ENCODE results near the gene INF2.
A peak's percentile ranks its signal among the peaks of the same experiment; 100 is the strongest.
"Not testable (repeated sequence)": the region's sequence is repeated elsewhere in the genome, so short reads cannot be mapped to it uniquely, and the experiment has no call there.

Gene INF2

DNA sequence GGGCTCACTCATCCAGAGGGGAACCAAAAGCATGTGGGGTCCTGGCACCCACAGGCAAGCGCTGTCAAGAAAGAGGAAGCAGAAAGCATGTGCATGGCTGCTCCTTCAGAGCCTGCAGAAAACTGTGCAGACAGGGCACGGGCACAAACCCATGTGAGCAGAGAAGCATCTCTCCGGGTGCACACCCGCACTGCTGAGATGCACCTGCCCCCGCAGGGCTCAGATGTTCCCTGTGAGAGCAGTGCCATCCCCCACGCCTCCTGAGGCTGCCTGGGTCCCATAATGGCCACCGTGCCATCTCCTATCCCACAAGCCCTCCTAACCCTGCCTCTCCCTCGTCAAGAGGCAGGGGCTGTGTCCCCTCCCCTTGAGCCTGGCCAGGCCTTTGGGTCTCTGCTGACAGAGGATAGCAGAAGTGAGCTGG lies 32.3 kb upstream of the INF2 start:
- DNase-seq (ENCODE audit: low spot score): no peak

DNA sequence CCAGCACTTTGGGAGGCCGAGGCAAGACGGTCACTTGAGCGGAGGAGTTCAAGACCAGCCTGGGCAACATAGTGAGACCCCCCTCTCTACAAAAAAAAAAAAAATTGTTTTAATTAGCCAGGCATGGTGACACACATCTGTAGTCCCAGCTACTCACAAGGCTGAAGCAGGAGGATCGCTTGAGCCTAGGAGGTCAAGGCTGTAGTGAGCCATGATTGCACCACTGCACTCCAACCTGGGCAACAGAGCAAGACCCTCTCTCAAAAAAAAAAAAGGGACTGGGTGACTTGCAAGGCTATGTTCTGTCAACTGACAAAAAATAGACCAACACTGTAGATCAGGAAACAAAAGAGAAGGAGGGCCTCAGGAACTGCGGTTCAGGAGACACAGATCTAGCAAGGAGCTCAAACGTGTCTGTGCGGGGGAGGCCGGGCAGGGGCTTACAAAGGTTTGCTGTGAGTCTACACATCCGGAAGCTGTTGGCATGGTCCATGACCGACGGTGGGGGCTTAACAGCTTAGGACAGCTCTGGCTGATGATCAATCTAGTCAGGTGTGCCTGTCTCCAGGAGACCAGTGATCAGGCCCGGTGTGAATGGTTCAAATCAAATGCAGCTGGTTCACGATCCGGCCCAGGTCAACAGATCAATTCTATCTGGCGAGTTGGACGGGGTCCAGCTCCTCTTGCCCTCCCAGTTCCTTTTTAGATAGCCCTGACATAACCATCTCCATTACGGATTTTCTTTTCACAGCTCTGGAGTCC lies 31.7 kb upstream of the INF2 start:
- no peak for DNase-seq (ENCODE audit: low spot score)

DNA sequence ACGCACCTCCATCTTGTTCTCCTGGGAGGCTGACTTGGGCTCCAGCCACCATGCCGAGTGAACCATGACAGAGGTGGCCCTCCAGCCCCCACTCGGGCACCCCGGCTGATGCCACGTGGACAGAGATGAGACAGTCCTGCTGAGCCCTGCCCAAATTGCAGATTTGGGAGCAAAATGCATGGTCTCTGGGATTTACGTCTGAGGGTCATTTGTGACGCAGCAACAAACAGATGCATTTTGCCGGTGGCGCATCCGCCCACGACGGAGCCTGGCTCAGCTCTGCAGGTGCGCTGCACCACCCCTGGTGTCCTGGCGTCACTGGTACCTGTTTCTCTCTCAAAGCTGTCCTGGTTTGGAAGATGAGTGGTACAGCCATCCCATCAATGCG lies 31.1 kb upstream of the INF2 start:
- no peak for DNase-seq (ENCODE audit: low spot score)

DNA sequence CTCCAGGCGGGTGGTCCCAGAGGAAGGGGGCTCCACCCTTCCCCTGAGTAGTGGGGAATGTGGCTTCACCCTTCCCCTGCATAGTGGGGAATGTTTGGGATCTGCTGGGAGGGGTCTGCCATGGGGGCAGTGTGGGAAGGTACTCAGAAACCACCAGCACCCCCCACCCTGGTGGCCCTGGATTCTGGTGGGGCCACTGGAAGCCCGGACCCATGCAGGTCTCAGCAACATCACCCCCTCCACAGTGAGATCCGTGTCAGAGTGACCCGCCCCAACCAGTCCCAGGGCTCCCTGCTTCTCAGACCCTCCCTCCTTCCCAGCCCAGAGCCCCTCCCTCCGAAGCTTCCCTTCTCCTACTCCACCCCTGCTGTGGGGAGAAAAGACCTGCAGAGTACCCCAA lies 30.3 kb upstream of the INF2 start:
- DNase-seq (ENCODE audit: low spot score): no peak

DNA sequence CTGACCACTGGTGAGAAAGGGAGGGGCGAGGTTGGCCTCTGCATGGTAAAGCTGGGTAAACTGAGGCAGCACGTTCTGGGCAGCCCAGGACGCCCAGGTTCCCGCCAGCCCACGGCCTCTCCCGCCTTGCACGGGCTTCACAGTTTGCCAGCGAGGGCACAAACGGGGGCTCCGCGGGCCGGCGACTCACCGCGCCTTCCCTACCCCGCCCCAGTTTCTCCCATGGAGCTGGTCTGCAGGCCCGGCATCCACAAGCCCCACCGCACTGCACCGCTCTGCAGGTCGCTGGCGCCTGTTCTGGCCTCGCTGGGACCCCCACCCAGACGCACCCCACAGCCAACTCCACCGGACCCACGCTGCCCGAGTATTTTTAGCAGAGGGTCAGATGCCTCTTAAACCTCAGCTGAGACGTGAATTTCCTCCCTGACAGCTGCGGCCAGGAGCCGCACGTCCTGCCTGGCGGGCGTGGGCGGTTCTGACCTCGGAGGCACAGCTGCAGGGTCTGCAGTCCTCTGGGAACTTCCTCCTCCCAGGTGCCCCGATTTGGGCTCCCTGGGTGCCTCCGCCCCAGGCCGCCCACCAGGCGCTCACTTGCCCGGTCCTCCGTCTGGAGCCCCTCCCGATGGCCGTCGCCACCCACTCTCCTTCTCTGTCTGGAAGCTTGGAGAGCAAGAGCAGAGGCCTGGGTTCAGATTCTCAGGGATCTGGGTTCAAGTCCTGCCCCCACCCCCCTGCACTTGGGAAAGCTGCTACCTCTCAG lies 29.5 kb upstream of the INF2 start:
- DNase-seq (ENCODE audit: low spot score): no peak

DNA sequence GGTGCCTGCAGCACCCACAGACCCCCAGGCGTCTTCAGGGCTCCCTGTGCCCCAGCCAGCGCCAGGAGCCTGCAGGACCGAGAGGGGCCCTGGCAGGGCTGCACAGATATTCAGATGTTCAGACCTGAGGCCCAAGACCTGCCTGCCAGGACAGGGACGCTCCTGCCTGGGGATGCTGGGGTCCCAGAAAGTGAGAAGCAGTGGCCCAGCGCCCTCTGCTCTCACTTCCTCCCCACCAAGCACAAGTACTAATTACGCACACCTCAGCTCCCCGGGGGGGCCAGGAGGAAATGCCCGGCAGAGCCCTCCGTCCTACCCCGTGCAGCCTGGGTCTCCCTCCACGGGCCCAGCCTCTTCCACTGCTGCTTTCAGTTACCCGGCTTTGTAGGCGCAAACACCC lies 28.8 kb upstream of the INF2 start:
- no peak for DNase-seq (ENCODE audit: low spot score)

DNA sequence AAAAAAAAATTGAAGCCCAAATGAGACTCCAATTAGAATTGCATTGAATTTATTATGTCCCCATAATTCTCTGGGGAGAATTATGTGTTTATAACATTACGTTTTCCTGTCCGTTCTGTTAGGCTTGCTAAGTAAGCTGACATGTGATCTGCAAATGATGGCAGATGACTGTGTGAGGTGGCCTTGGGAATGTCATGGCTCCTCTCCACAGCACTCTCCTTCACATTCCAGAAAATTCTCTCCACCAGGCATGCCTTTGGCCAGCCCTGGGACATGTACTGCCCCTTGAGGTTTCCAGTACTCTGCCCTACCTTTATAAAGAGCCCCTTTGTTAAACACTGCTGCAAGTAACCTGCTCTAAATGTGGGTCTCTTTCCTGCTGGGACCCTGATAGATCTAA lies 28.3 kb upstream of the INF2 start:
- no peak for DNase-seq (ENCODE audit: low spot score)

DNA sequence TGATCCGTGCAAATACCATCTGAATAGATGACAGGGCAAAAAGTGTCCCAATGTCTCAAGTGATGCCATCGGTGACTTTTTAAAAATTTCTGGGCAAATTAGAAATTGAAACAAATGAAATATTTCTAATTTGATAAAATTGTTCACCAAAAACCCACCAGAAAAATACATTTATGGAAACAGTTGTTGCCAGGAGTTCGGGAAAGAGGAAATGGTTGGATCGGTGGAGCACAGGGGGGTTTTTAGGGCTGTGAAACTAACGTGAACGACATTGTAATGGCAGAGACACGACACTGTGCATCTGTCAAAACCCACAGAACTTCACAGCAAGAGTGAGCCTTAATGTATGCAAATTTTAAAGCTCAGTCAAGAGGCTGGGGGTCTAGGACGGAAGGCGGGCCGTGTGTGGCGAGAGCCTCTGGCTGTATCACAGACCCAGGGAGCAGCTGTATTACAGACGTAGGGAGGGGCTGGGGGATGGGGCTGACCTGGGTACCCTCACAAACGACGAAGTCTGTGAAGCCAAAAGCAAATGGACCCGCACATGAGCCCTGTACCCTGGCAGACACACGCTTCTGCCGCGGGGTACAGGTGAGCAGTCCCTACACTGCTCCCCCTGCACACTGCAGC lies 27.8 kb upstream of the INF2 start:
- DNase-seq (ENCODE audit: low spot score): not testable (repeated sequence)

DNA sequence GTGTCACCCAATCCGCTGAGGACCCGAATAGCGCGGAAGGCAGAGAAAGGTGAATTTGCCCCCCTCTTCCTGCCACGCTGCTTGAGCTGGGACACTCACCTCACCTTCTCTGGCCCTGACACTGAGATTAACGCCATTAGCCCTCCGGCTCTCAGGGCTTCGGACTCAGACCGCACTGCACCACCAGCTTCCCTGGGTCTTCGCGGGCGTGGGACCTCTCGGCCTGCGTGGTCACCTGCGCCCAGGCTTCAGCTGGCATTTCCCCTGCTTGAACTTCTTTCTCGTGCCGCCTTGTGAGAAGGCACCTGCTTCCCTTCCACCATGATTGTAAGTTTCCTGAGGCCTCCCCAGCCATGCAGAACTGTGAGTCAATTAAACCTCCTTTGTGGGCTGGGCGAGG lies 26.9 kb upstream of the INF2 start:
- DNase-seq (ENCODE audit: low spot score): not testable (repeated sequence)

DNA sequence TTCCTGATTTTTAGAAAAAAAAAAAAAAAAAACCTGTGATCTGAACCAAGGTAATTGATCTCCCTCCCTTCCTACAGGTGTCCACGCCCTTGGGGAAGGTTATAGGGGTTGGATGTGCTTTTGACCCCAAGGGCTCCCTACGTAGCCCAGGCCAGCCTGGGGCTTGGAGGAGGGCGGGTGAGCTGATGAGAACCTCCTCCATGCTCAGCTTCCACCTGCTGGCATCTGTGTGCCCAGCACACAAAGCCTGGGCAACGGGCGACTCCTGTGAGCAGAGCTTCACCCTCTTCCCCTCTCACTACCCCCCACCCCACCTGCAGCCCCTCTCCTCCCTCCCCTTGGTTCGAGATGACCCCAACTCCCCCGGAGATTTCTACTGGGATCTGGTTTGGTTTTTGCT lies 25.3 kb upstream of the INF2 start:
- no peak for DNase-seq (ENCODE audit: low spot score)

DNA sequence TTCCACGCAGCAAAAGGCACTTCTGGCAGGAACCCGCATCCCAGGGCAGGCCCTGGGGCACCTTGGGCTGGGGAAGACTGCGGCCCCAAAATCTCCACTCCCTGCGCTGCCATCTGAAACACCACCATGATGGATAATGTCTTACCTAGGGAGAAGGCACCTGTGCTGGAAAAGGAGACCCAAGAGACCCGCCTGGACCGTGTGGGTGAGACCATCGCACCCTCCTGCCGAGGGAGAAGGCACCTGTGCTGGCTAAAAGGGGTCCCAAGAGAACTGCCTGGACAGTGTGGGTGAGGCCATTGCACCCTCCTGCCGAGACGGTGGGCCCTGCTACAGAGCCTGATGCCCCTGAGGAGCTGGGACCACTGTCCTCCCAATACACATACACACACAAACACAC lies 24.8 kb upstream of the INF2 start:
- DNase-seq (ENCODE audit: low spot score): no peak

DNA sequence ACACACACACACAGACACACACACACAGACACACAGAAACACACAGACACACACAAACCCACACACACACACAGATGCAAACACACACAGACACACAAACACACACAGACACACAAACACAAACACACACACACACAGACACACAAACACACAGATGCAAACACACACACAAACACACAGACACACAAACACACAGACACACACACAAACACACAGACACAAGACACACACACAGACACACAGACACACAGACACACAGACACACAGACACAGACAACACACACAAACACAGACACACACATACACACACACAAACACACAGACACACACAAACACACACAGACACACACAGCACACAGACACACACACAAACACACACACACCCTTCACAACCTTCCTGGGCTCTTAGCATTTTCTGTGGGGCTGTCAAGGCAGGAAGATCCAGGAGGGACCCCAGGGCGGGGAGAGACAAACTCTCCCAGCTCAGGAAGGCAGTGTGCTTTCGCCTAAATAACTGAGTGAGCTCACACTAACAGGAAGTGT lies 24.2 kb upstream of the INF2 start:
- no peak for DNase-seq (ENCODE audit: low spot score)

DNA sequence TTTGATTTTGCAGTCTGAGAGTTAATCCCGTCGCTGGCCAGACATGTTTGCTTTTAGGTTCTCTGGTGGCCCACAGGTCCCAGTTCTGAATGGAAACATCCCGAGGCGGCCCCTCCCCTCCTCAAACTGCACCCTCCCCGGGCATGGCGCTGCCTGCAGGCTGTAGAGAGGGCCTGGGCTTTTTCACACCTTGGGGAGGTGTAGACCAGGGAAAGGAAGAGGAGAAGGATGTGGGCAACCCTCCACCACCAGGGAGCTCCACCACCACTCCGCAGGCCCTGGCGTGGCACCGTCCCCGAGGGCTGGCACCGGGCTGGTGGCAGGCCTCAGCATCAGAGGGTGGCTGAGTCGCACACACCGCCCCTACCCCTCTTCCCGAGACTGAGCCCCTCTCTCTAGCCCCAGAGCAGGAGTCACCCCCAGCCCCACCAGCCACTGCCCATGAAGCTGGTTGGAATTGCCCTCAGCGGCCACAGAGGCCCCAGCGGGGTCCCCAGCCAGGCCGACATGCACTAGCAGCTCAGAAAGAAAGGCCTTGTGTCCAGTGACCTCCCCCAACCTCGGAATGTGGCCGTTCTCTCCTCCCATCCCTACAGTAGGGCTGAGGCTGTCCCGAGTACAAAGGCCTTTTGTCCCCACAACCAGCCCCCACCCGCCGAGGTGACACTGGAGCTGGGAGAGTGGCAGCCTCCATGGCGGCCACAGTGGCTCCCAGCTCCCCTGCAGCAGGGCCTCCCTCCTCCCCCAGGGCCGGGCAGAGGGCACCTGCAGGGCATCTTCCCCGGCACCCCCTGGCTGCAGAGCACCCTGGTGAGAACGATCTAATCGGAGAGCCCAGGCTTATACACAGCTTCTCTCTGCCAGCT lies 23.5 kb upstream of the INF2 start:
- DNase-seq (ENCODE audit: low spot score): peak; percentile 97

DNA sequence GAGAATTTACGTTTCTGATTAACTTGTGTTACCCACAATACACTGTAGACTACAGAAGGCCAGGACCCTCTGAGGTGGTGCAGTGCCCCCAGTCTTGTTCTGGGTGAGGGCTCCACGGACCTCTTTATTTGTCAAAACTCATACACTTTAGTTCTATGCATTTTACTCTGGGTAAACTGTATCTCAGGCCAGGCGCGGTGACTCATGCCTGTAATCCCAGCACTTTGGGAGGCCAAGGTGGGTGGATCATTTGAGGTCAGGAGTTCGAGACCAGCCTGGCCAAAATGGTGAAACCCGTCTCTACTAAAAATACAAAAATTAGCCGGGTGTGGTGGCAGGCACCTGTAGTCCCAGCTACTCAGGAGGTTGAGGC lies 22.9 kb upstream of the INF2 start:
- DNase-seq (ENCODE audit: low spot score): not testable (repeated sequence)

DNA sequence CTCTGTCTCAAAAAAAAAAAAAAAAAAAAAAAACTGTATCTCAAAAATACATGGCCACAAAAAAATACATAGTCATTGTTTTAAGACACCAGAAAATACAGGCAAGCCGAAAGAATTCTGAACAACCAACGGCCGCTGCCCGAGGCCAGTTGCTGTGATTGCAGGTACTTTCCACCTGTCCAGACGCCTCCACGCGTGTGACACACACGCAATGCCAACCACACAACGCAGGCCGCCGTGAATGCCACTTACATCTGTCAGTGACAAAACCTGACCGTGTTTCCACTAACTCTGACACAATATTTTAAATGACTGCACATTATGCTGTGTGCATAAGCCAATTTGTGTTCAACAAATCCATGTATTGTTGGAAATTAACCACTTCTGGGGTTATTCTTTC lies 22.4 kb upstream of the INF2 start:
- no peak for DNase-seq (ENCODE audit: low spot score)

DNA sequence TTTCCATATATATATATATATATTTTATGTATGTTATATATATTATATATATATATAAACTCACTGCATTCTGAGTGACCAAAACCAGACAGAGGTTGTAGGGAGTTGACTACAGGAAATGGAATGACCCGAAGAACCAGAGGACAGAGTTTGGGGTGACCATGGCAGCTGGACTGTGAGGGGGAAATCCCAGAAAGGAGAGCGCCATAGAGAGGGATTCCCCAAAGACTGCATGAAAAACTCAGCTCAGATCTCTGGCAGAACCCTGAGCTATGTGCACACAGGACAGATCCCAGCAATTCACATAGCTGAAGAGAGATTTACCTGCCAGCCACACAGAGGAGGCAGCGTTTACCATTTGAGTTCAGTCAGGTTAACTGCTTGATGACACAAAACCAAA lies 19.7 kb upstream of the INF2 start:
- DNase-seq (ENCODE audit: low spot score): no peak

DNA sequence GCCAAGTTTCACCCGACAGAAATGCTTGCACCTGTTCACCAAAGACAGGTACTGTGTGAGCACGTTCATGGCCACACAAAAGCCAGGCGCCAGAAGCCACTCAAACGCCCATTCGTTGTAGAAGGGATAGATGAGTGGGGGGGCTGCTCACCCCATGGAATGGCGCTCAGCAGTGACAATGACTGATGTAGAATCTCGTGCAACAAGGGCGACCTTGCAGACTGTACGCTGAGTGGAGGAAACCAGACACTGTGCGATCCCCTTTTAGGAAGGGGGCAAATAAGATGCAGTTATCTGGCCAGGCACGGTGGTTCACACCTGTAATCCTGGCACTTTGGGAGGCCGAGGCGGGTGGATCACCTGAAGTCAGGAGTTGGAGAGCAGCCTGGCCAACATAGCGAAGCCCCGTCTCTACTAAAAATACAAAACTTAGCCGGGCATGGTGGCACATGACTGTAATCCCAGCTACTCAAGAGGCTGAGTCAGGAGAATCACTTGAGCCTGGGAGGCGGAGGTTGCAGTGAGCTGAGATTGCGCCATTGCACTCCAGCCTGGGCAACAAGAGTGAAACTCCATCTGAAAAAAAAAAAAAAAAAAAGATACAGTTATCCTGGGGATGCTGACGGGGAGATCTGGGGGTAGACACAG lies 18.0 kb upstream of the INF2 start:
- not testable (repeated sequence) for DNase-seq (ENCODE audit: low spot score)

DNA sequence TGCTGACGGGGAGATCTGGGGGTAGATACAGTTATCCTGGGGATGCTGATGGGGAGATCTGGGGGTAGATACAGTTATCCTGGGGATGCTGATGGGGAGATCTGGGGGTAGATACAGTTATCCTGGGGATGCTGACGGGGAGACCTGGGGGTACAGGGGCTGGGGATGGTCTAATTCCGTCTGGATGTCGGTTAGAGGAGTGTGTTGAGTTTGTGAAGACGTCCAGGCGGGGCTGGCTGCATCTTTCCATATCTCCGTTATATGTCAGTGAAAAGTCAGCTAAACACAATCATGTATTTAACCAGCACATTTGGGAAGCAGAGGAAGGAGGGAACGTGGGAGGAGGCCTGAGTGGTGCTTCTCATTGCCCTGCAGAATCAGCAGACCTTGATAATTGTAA lies 17.3 kb upstream of the INF2 start:
- DNase-seq (ENCODE audit: low spot score): not testable (repeated sequence)

DNA sequence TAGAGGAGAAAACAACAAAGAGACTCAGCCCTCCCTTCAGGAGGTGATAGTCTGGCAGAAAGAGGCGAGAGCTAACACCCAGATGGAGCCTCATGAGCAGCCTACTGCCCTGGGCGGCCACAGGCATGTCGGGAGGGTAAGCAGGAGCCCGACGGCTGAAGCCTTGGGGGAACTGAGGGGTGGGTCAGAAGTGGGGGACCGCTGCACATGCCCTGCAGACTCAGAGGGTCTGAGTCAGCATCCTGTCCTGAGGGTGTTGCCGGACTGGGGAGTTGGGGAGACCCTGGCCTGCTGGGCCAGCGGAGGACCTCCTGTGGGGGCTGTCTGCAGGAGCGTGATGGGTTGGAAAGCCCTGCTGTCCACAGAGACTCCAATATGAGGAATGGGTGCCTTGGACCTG lies 15.9 kb upstream of the INF2 start:
- no peak for DNase-seq (ENCODE audit: low spot score)

DNA sequence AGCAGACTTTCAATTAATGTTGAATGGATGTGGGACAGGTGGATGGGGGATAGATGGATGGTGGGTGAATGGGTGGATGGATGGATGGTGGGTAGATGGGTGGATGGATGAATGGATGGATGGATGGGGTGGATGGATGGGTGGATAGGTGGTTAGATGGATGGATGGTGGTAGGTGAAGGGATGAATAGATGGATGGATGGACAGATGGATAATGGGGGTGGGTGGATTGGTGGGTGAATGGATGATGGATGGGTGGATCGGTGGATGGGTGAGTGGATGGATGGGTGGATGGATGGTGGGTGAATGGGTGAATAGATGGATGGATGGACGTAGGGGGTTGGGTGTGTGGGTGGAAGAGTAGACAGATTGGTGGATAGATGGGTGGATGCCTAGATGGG lies 14.0 kb upstream of the INF2 start:
- DNase-seq (ENCODE audit: low spot score): no peak

DNA sequence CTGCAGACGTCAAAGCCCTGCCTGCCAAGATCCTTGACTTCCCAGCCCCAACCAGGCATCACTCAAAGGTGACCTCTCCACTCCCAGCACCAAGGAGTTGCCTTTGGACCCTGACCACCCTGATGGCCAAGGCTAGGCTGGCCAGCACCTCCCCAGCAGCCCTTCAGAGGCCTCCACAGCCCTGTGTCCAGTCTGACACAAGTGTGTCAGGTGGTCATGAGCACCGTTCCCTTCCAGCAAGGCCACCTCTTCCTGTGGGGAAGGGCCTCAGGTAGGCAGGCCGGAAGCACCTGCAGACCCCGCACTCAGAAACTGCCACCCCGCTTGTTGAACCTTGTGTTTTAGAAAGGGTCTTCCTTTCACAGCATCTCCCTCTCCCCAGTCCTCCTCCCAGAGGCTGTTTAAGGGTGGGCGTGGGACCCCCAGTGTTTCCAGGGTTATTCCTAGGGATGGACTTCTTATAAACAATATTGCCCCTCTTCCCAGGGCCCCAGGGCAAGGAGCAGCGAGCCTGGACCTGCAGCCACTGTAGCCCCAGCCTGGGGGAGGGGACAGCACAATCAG lies 13.2 kb upstream of the INF2 start:
- DNase-seq (ENCODE audit: low spot score): no peak

Measured in SW480 (cell line).